SH-SY5Y (cell line): Measurements from ENCODE around the gene SND1.

Source experiments
- GATA2 ChIP-seq: IDR thresholded peaks from 2 replicates; pipeline ENCODE4 v1.6.1; 2011; ENCODE audit warnings: mild to moderate bottlenecking, low read depth, low read length
- GATA3 ChIP-seq: IDR thresholded peaks from 2 replicates; pipeline ENCODE4 v1.6.1; 2011; ENCODE audit warnings: low read depth, mild to moderate bottlenecking, low read length, moderate library complexity

Gene SND1

DNA sequence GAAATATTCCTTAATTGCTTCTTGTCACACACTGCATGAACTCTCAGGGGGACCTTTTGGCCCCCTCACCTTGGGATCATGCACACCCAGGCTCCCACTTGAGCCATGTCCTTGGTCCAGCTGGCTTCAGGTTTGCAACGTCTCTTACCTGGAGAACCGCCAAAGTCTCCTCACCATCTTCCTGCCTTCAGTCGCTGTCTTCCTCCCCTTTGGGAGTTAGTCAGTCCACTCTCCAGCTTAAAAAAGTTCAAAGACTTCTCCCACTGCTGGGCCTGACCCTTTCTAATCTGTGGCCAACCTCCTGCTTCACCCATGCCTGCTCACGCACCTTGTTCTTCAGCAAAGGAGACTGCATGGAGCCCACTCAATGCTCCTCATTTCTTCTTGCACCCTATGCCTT, 461.8 kb downstream of the SND1 start:
- no peak for TF ChIP-seq GATA3
- TF ChIP-seq GATA2 = no peak

DNA sequence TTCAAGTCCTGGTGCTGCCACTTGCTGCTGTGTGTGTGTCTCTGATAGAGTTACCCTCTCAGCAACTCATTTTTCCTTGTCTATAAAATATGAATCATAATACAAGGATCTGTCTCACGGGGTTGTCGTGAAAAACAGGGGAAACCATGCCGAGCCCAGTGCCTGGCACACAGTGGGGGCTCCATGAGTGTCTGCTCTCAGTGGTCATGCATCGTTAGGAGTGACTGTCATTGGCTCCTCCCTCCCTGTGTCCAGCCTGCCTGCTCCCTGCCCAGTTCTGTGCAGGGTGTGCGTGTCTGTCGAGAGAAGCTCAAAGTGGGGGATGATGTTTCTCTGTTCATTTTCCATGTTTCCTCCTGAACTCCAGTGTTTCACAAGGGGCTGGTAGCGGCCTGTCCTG, 462.8 kb downstream of the SND1 start:
- TF ChIP-seq GATA2 = no peak
- no peak for TF ChIP-seq GATA3

DNA sequence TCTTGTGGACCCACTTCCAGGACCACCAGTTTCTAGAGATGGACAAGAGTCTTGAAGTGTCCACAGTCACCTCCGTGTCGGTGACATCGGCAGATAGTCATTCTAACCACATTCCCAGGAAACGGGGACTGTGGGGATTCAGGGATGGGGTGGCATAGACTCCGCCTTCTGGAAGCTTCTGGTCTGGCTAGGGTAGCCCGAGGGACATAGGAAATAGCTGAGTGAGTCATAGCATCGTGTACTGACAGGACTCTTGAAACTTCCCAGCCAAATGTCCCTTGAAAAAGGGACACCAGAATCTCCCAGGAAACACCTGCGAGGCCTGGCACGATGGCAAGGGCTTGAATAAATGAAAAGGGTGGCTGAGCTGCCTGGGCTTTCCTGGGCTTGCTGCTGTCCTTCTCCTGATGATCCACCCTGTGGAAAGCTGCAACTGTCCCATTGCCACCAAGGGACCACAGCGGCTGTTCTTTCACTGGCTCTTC, 463.4 kb downstream of the SND1 start:
- TF ChIP-seq GATA2 (no peak), GATA3 (no peak)

DNA sequence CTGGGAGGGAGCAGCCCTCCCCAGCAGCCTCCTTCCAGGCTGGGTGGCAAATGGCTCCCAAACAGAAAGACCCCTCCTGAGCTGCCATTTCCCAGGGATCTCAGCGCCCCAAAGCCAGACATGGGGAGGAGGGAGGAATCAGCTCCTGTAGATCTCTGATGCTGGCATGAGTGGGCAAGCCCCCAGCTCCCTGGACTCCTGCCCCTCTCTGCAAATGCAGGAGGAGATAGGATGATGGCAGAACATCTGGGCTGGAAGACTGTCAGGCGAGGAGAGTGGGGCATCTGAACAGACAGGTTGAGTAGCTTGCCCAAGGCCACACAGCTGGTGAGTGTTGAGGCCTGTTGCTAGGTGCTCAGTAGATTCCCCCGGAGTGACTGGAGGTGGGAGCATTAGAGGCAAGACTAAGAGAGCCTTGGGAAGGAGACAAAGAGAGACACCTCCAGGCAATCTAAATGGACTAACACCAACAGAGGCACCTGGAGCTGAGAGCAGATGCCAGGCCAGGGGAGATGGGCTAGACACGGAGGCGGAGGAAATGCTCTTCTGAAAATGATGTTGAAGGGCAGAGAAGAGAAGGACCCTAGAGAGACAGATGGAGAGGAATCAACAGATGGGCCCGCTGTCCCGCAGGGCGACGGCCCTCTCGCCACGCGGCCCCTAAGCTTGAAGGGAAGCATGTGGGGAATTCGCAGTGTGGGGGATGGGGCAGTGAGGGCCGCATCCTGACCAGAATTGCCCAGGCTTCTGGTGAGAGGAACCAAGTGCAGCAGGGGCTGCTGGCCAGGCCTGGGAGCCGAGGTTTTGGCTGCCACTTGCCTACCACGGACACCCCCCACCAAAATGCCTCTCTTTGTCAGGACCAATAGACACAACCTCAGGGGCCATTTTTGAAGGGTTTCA, 464.1 kb downstream of the SND1 start:
- TF ChIP-seq GATA2 = no peak
- no peak for TF ChIP-seq GATA3

DNA sequence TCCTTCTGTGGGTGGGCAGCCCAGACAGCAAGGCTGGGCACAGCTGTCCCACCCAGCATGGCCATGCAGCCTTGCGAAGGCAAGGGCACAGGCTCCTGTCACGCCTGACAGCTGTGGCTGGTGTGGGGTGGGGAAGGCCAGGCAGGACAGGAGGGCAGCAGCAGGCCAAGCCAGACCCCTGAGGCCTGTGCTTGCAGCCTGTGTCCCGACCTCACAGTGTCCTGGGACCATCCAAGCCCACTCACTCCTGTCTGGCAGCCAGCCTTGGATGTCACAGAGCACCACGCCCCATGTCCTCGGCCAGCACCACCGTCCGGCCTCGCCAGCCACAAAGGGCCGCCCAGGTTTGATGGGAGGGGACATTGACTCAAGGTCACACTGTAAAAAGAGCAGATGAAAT, 464.7 kb downstream of the SND1 start:
- TF ChIP-seq GATA2 (no peak), GATA3 (no peak)

DNA sequence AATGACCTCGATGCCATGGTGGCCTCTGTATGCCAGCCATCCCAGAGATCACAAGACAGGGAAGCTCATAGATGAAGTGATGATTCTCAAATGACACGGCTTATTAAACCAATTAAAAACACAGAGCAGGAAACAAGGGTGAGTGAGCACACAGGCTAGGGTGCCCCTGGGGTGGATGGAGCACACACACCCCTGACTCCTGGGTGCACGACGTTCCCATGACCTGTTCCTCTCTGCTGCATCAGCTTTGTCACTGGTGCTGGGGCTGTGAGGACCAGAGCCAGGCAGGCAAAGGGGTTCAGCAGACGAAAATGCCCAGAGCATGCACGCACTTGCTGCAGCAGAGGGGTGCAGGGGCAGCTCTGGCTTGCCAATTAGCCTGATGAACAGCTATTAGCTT, 465.7 kb downstream of the SND1 start:
- TF ChIP-seq GATA3 = no peak

DNA sequence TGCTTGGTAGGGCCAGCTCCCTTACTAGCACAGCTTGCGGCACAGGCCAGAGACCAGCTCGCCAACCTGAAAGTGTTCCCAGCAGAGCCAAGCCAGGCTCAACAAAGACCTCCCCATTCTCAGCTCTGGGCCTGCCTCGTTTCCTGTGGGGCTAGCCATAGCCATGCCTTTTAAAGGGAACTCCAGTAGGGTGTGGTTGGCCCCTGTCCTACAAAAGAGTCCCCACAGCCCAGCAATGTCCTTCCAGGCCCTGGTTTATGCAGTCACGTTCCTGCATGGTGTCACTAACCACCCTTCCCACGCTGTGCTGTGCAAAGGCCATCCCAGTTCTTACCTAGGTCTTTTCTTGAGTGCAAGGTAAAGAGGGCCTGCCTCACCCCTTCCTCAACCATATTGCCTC, 467.0 kb downstream of the SND1 start:
- TF ChIP-seq GATA2 (no peak), GATA3 (no peak)

DNA sequence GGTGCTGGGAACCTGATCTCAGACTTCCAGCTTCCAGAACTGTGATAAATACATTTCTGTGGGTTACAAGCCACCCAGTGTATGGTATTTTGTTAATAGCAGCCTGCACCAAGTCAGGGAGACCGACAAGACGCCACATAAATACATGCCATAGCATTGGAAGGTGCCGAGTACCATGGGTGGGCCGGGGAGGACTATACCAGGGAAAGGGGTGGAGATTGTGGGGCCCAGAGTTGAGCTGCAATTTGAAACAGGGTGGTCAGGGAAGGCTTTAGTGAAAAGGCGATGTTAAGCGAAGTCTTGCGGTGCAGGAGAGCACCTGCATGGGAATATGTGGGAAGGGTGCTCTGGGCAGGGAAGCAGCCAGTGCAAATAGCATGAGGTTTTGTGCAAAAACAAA, 468.1 kb downstream of the SND1 start:
- TF ChIP-seq GATA2 (no peak), GATA3 (no peak)

DNA sequence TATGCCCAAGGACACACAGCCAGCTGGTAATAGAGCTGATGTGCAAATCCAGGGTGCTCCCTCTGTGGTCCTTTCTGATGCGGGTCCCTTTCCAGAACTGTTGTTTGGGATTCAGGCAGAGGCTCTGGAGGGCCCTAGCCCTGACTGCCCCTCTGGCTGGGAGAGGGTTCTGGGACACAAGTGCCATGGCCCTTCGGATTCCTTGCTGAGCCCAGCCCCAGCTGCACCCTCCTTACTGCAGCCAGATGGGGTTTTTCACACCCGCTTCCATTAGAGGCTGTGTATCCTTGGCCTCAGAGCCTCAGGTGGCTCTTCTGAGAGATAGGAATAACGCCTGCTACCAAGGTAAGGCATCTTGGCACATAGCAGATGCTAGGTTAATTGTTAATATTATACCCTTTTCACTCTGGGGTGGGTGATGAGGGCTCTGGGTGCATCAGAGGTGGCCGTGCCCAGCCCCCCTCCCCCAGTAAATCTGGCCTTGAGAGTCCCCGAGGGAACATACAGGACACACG, 469.0 kb downstream of the SND1 start:
- TF ChIP-seq GATA3 (no peak), GATA2 (no peak)

DNA sequence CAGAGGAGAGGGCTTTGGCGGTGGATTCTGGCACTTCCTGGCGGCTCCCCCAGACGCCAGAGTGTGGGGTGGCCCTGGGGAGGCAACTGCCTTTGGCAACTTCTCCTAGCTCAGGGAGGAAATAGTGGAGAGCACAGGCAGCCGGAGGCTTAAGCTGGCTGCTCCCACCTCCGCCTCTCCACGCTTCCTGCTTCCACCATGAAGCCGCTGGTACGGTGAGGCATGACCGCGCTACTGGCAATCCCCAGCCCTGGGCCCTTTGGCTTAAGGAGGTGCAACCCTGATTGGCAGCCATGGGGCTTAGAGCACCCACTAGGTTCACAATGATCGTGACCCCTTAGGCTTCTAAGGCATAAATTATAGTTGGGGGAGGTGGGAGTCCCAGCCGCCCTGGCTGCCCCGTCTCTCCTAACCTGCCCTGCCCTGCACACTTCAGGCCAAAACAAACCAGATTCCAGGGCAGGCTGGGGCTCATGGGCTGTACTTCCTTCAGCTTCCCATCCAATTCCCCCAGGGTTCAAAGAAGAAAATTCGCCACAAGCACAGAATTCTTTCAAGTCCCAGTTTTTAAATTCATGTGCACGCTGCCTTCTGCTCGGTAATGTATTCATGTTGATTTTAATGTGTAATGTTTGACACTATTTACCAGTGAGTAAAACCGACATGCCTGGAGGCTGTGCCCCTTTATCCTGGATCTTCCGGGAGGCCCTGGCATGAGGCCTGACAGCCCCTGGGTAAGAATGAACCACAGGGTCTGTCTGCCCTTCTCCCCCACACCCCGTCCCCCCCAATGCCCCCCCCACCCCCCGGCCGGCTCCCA, 469.9 kb downstream of the SND1 start:
- TF ChIP-seq GATA3 = no peak
- TF ChIP-seq GATA2 = no peak

DNA sequence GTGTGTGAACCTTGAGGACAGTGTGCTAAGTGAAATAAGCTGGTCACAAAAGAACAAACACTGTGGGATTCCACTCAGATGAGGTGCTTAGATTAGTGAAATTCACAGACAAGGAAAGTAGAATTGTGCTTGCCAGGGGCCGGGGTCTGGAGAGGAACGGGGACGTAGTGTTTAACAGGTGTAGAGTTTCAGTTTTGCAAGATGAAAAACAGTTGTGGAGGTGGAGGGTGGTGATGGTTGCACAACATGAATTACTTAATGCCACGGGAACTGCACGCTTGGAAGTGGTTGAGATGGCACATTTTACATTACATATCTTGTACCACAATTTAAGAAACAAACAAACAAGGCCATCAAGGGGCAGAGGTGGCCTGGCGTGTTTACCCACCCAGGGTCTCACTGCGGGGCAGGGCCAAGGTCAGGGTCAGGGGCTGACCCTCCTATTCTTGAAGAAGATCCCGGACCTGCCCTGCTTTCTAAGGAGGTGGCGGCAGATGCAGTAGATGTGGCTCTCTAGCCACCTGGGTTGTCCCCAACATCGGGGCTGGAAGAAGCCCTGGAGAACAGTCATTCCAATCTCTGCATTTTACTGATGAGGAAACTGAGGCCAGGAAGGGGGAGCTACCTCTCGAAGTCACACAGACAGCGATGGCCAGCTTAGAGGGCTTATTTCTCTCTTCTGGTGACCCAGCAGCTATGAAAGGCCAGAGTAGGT, 470.7 kb downstream of the SND1 start:
- TF ChIP-seq GATA2 (no peak), GATA3 (no peak)

DNA sequence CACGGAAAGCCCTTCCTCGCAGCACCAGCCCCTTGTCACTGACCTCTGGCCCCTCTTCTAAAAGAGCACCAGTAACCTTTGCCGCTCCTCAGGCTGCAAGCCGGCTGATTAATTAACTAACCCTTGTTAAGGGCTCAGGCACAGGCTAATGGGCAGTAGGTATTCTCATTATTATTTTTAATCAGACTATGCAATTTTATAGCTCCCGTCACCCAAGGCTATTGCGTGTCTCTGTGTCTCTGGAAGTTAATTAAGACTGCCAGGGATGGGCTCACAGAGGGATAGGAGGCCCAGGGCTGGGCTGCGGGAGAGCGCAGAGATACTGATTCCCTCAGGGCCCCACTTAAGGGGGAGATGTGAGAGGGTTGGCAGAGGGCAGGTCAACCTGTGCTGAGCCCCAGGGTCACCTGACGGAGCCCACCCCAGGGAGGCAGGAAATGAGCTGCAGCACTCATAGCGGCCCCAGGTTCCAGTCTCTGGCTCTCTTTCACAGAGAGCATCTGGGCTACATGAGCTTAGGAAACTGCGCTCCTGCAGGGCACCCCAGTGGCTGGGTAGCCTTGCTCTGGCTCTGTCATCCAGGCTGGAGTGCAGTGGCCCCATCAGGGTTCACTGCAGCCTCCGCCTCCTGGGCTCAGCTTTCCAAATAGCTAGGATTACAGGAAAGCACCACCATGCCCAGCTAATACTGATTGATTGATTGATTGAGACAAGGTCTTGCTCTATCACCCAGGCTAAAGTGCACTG, 471.5 kb downstream of the SND1 start:
- TF ChIP-seq GATA3 (no peak), GATA2 (no peak)

DNA sequence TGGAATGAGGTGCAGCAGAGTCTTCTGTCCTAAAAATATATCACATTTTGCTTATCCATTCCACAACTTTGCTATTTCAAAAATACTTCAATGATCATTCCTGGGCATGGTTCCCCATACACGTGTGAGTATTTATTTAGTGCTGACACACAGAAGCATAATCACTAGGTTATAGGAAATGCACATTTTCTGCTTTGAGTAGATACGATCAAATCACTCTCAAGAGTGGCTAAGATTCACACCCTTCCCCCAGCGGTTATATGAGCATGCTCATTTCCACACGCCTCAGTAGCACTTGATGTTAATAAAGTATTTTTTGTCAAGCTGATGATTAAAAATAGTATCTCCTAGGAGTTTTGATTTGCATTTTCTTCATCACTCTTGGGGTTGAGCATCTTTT, 472.8 kb downstream of the SND1 start:
- TF ChIP-seq GATA3 = no peak
- TF ChIP-seq GATA2 = no peak
